ENCODE data around the gene CPOX. TPM values are rescaled to one million over a fixed set of nuclear protein-coding genes. Genes with fewer than 3 reads are reported as not detected.

Gene CPOX
- total RNA-seq, 1 experiment from 2014 or later, result 19.9 TPM

- no peak for TF ChIP-seq CTCF (IDR thresholded peaks at IDR 0.05; ENCODE audit: unreplicated experiment)
- H3K9me3 Mint-ChIP-seq (ENCODE audit: low read depth, unreplicated experiment), result no peaks in the 10 kb centered on the region
- no peaks in the 10 kb centered on the region for H3K27me3 Mint-ChIP-seq (ENCODE audit: unreplicated experiment)
- H3K4me1 Mint-ChIP-seq (ENCODE audit: low read depth, unreplicated experiment), result no peaks in the 10 kb centered on the region
- intact Hi-C loops (cut with micrococcal nuclease; ENCODE audit: unreplicated experiment), result no loop called here
- no peak overlapping the region for H3K4me3 Mint-ChIP-seq (ENCODE audit: low read depth, unreplicated experiment)
- no peak overlapping the region for H3K27ac Mint-ChIP-seq (ENCODE audit: unreplicated experiment)
- CTCF ChIA-PET, result no interaction called here
- no peak for DNase-seq
- BruUV-seq (replicated peaks), result no TSS peak
- H3K36me3 Mint-ChIP-seq (ENCODE audit: insufficient read depth, unreplicated experiment), result no peaks in the 10 kb centered on the region
Observed at GRCh38 chr3:98545940-98546339, 47.5 kb downstream of the CPOX start.

- Mint-ChIP-seq H3K9me3 (ENCODE audit: low read depth, unreplicated experiment) (no peaks in the 10 kb centered on the region), H3K4me3 (ENCODE audit: low read depth, unreplicated experiment) (no peak overlapping the region), H3K27ac (ENCODE audit: unreplicated experiment) (no peak overlapping the region), H3K4me1 (ENCODE audit: low read depth, unreplicated experiment) (no peaks in the 10 kb centered on the region), H3K27me3 (ENCODE audit: unreplicated experiment) (no peaks in the 10 kb centered on the region), H3K36me3 (ENCODE audit: insufficient read depth, unreplicated experiment) (no peaks in the 10 kb centered on the region)
- intact Hi-C loops (cut with micrococcal nuclease; ENCODE audit: unreplicated experiment), result no loop called here
- TF ChIP-seq CTCF (IDR thresholded peaks at IDR 0.05; ENCODE audit: unreplicated experiment), result no peak
- no peak for DNase-seq
- BruUV-seq (replicated peaks), result no TSS peak
- CTCF ChIA-PET, result interaction anchor here (0.8 kb wide), 1 partner anchor 21 kb away, joined by 3 read pairs; no protein-coding TSS in a partner anchor
Observed at GRCh38 chr3:98542623-98543022, 50.8 kb downstream of the CPOX start.

GRCh38 chr3:98541695-98542094, 51.7 kb downstream of the CPOX start:
- Mint-ChIP-seq H3K4me3 (ENCODE audit: low read depth, unreplicated experiment) (no peak overlapping the region), H3K9me3 (ENCODE audit: low read depth, unreplicated experiment) (no peaks in the 10 kb centered on the region), H3K4me1 (ENCODE audit: low read depth, unreplicated experiment) (no peaks in the 10 kb centered on the region), H3K27ac (ENCODE audit: unreplicated experiment) (no peak overlapping the region), H3K36me3 (ENCODE audit: insufficient read depth, unreplicated experiment) (no peaks in the 10 kb centered on the region), H3K27me3 (ENCODE audit: unreplicated experiment) (no peaks in the 10 kb centered on the region)
- intact Hi-C loops (cut with micrococcal nuclease; ENCODE audit: unreplicated experiment), result no loop called here
- TF ChIP-seq CTCF (IDR thresholded peaks at IDR 0.05; ENCODE audit: unreplicated experiment), result no peak
- no peak for DNase-seq
- CTCF ChIA-PET, result interaction anchor here (0.5 kb wide), 1 partner anchor 1529 kb away, joined by 5 read pairs; no protein-coding TSS in a partner anchor
- no TSS peak for BruUV-seq (replicated peaks)

- CTCF ChIA-PET, result no interaction called here
- TF ChIP-seq CTCF (IDR thresholded peaks at IDR 0.05; ENCODE audit: unreplicated experiment), result no peak
- Mint-ChIP-seq H3K4me3 (ENCODE audit: low read depth, unreplicated experiment) (no peak overlapping the region), H3K9me3 (ENCODE audit: low read depth, unreplicated experiment) (no peaks in the 10 kb centered on the region), H3K4me1 (ENCODE audit: low read depth, unreplicated experiment) (no peaks in the 10 kb centered on the region), H3K36me3 (ENCODE audit: insufficient read depth, unreplicated experiment) (no peaks in the 10 kb centered on the region), H3K27ac (ENCODE audit: unreplicated experiment) (no peak overlapping the region), H3K27me3 (ENCODE audit: unreplicated experiment) (no peaks in the 10 kb centered on the region)
- no TSS peak for BruUV-seq (replicated peaks)
- intact Hi-C loops (cut with micrococcal nuclease; ENCODE audit: unreplicated experiment), result no loop called here
- DNase-seq, result no peak
Observed at GRCh38 chr3:98540346-98540745, 53.1 kb downstream of the CPOX start.

Measured in Calu3 (cell line).